Activated naive CD4-positive, alpha-beta T cell (primary cell): ENCODE data around the gene GIMAP8.

Experiments used
- DNase-seq, 4 experiments: peaks; one replicate each; lab custom pipeline; 2025; lab: John Stamatoyannopoulos, UW

Gene GIMAP8

DNA sequence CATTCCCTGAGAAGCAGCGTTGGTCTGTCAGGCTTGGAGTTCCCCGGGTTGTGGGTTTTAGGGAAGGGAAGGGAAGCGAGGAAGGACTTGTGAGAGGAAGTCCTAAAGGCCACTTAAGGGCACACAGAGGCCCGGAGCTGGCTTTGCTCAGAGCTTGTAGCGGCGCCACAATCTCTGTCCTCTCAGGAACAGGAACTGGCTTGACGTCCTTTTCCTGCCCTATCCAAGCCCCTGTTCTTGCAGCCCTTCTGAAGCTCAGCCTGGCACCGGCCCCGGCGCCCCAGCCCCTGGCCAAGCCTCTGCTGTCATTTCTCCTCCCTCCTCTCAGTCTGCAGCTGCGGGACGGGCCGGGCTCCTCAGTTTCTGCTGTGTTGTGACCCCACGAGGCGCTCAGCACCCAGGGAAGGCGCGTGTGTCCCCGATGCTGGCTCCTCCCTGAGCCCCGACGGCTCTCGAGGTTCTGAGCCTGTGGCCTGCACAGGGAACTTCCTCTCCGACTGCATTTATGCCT is at the start of gene GIMAP8:
Gene GIMAP8 (plus strand): TSS at position 140 of the 511 bp plus-strand sequence. CDS start 16,069 bp downstream, outside the sequence.
- peak in 3 of 4 experiments; percentile 31 to 68 (median 62) for DNase-seq

DNA sequence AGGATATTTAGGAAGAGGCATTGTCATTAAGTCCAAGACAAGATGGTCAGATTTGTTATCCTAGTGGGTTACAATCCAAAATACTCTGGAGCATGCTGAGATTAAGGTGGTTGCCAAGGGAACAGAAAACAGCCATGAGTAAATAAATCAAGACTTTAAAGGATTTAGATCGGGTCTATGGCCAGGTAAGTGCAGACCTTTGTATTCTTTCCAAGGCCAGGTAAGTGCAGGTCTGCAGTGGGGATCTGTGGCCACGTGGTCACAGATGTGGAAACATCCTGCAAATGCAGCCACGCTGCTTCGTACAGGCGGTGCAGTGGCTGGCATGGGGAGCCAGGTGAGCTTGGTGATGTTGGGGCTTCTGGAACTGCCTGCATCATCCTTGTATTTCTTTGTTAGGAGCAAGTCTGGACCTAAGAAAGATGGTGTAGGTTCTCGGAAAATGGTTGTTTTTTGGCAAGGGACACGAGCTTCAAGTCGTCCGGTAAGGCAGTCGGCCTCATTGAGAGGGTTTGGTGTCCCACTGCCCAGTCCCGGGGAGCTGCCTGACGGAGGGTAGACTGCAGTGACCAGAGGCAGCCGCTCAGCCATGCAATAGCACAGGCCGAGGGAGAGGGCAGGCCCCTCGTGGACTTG is 49.5 kb upstream of the GIMAP8 start:
- no peak for DNase-seq

DNA sequence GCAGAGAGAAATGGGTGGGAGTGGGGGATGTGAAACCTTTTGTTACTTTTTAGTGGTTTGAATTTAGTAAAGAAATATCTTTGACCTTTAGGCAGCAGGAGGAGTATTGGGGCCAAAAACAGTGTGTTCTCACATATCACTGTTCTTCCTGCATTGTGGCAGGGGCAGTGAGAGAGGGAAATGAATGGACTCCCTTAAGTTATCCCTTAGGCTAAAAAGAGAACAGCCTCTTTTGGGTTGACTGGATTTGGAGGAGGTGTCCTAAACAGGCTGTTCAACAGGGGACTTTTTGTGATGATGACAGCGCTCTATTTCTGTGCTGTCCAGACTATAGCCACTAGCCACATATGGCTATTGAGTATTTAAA is 49.0 kb upstream of the GIMAP8 start:
- no peak for DNase-seq

DNA sequence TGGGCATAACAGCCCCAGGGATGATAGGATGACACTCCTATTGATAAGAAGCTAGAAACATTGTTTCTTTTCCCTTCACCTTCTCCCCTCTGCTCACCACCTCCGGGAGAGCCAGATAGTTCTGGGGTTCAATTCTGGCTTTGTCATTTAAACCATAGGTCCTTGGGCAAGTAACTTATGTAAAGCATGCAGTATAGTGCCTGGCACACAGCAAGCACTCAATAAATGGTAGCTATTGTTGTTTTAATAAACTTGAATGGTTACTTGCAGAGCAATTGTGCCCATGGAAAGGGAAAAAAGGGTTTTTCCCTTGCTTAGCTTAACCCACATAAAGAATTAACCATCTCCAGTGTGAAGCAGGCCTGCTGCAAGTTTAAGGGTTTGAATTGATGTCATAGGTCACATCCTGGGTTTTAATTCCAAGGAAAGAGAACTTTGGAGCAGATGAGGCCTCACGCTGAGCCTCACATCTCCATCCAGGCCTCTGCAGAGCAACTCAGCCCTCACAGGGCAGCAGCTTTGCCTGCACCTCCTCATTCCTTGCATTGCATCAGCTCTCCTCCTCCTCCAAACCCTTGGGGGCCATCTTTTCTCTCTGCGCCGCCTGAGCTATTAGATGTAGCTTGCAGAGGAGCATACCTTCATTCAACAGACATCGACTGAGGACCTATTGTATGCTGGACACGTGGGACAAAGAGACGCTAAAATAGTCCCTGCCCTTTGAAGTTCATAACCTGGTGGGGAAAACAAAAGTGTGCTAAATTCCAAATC is 48.4 kb upstream of the GIMAP8 start:
- DNase-seq = no peak

DNA sequence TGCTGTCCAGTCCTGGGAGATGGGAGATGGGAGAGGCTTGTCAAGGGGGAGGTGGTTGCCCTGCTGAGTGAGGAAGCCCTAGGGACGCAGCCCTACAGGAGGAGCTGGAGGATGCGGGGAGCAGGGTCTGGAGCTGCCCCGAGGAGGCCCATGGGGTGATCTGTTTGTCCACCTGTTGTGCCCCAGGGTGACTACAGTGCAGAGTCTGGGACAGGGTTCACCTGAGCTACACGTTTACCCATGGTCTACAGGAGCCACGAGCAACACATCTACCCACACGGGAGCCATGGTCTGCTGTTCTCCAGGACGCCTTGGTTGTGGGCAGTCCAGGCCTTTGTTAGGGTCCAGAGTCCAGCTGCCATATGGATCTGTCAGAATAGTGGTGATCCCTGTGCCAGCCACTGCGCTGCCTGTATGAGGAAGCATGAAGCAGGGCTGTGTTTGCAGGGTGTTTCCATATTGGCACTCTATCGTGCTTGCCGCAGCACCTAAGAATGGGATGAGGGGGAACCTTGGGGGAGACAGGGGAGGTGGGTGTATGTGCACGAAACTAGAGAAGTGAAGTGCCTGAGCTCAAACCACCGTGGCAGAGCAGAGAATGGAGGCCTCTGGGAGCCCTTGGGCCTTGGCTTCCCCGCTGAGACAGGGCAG is 47.6 kb upstream of the GIMAP8 start:
- DNase-seq = no peak

DNA sequence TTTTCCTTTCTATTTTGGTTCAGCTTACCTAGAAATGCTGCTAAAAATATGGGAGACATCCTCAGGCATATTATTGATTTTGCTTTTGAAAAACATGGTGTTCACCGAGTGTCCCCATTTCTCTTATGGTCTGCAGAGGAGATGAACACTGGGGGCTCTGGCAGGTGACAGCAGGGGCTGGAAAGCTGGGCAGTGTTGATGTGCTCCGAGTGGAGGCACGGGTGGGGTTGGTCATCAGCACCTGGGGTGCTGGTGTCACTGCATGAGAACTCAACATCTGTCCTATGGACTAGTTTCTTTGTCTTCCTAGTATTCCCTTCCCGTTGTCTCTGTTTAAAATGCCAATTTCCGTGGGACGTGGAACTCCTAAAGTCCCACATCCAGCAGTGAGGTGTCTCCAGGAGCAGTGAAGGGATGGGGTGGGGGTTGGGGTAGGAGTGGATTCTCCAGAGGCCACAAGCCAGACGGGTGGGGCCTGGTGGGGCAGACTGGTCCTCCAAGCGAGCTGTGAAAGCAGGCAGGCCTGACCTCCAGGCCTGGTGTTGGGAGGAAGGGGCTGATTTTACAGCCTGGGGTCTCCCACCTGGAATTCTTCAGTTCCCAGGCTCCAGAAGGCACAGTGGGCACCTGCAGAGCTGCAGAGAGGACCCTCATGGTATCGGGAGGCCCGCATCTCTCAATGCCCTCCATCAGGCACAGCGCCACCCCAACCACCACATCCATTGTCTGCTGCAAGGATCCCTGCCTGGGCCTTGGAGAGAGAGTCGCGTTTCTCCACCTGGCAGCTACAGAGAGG is 46.9 kb upstream of the GIMAP8 start:
- no peak for DNase-seq

DNA sequence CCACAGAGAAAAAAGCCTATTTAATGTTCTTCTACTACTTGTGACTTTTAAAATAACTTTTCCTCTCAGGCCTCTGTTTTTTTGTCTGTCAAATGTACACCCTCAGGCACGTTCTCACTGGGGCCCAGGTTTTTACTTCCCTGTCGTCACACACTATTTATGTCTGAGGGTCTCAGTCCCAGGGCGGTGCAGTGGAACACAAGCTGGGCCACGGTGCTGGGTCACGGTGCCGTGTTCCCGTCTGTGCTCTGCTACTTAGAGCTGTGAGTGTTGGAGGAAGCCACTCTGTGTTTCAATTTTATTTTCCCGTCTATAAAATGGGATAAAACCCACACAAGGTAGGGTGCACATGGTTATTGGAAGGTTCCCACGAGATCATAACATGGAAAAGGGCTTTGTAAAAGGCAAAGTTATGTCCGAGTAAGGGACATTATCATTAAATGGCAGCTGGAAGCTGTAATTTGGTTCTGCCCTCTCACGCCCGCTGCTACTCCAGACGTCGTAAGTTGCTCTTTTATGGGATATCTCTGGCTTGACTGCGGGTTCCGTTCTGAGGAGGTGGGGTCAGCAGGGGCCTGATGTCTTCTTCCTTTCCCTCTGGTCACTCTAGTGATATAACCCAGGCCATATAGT is 46.1 kb upstream of the GIMAP8 start:
- no peak for DNase-seq

DNA sequence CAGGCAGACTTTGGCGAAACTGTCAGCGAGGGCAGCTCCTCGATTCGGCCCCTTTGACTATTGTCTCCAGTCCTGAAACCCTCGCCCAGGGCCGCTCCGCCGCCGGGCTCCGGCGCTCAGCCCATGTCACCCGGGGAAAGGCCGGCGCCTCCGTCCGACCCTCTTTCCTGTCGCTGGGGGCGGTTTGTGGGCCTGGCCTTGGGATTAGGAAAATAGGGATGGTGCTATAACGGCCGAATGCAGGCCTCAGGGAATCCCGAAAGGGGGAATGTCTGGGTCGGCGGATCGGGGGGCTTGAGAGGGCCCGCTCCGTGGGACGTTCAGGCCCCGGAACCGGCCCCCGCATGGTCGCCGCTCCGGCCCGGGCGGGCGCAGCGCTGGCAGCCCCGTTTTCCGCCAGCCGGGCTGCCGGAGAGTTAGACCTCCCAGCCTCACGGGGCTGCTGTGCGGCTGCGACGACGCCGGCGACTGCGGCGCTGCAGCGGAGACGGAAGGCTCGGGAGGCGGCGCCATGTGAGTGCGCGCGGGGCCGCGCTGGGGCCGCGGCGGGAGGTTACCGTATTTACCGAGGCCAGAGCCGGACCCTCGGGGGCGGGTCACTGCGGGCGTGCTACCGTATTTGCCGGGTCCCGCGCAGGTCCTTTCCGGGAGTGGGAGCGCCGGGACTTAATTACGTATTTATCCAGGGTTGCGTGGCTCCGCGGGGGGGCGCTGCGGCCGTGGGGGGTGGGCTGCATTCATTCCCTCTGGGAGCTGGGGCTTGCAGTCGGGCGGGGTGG is 45.4 kb upstream of the GIMAP8 start:
- DNase-seq = peak; percentile 29 to 72 (median 44)

DNA sequence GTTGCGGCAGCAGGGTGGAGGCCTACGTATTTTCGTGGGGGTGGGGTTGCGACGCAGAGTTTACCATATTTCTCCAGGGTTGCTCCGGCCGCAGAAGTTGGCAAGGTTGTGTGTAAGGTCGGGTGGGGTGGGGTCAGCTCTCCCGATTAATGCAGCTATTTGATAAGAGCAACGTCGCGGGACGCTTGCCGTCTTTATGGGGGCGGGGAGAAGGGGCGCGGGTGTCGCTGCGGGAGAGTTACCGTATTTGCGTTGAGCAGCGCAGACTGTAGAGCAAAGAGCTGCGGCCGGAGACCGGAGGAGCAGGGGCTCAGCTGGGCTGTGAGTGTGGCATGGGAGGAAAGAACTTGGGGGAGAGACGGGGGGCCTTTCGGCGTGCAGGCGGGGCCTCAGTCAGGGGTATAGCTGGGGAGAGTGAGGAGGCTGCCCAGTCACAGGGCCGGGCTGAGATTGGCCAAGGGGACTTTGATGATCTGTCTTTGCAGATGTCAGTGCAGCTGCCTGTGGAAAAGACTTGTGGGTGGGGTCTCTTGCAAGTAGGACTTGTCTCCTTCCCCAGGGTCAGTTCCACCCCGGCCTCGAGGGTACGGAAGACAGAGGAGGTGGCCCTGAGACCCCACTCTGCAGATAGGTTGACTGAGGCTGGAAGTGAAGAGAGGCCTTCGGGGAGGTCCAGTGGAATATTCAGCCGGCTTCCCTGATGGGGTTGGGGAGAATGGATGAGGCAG is 44.7 kb upstream of the GIMAP8 start:
- peak in 1 of 4 experiments; percentile 49 for DNase-seq

DNA sequence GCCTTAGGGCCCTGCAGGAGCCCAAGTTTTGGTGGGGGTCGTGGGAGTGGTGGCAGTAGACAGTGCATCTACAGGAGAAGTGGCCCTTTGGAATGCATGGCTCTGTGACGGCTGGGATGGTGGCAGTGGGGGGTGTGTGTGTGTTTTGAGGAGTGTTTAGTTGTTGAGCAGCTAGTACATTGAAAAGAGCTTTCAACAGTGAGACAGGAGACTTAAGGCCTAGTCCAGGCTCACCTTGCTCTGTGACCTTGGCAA is 44.2 kb upstream of the GIMAP8 start:
- no peak for DNase-seq

DNA sequence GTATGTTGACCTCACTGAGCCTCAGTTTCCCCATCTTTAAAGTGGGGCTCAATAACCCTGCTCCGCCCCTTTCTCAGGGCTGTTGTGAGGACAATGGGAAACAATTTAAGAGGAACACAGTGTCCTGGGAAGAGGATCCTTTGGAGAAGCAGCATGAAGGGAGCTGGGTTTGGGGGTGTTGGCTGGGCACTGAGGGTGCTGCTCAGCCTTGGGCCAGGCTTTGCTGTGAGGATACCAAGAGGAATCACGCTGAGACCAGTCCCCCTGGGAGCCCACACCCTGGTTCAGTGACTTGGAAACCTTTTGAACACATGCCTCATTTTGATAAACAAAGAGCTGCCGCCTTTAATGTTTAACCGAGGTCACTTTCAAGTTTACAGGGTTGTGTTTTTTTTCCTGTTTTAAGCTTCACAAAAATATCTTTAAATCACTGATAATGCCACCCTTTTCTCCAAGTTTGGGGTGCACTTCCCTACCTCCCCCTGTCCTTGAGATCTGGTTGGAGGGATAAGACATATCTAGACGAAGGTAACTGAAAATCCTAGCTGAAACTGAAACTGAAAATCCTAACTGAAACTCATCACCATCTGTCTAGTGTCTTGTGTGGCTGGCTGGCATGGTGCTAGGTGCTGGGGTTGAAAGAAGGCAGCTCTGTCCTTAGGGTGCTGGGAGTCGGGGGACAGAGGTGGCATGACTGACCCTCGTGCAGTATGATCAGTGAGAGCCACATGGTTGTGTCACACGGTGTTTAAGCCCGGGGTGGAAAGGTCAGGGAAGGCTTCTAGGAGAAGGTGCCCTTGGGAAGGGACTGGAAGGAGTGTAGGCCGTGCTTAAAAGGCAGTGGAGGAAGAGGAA is 43.6 kb upstream of the GIMAP8 start:
- no peak for DNase-seq

DNA sequence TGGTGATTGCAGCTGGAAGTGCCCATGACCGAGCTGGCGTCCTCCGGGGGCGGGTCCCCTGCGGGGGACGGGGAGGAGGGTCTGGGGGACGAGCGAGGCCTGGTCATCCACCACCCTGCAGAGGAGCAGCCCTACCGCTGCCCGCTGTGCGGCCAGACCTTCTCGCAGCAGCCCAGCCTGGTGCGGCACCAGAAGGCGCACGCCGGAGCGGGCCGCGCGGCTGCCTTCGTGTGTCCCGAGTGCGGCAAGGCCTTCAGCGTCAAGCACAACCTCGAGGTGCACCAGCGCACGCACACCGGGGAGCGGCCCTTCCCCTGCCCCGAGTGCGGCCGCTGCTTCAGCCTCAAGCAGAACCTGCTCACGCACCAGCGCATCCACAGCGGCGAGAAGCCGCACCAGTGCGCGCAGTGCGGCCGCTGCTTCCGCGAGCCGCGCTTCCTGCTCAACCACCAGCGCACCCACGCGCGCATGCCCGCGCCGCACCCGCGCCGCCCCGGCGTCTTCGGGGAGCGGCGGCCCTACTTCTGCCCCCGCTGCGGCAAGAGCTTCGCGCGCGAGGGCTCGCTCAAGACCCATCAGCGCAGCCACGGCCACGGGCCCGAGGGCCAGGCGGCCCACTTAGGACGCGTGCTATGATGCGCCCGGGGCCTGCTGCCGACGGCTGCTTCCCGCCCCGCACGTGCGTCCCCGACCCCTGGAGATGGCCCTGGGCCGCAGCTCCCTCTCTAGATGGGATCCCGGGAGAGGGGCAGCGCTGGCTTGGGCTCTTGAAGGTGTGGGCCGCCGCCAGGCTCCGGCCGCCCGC is 42.6 kb upstream of the GIMAP8 start:
- DNase-seq = no peak

DNA sequence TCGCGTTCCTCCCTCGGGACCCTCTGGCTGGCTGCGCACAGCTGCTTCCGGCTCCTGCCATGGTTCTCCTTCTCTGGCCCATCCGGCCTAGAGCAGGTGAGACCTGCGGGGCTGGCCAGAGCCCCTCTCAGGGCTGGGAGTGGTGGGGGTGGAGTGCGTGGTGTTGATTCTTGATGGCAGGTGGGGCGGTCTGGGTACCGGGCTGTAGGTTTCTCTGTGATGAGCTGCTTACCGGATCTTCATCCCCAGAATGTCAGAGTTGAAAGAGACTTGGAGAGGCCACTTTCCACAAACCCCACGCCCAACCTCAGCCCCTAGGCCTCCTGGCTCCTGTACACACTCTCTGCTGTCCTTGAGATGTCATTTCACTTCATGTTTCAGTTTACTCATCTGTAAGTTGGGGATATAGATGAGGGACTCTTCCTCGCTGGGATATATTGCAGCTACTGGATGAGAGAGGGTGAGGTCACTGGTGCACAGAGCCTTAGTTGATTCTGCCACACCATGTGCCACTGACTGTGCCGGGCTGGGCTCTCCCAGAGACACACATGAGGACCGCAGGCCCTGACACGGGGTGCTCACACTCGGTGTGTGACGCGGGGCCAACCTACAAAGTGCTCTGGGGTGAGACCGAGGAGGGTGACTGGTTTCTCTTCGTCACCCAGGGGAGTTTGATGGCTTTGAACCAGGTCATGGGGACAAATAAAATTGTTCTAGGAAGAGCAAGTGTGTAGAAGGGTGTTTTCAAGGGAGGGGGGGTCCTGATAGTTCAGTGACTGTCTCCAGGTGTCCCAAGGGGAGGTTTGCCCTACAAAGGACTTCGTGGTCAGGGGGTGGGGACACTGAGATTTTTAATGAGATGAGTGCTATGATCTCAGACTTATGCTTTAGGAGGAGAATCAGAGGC is 41.8 kb upstream of the GIMAP8 start:
- DNase-seq = no peak

DNA sequence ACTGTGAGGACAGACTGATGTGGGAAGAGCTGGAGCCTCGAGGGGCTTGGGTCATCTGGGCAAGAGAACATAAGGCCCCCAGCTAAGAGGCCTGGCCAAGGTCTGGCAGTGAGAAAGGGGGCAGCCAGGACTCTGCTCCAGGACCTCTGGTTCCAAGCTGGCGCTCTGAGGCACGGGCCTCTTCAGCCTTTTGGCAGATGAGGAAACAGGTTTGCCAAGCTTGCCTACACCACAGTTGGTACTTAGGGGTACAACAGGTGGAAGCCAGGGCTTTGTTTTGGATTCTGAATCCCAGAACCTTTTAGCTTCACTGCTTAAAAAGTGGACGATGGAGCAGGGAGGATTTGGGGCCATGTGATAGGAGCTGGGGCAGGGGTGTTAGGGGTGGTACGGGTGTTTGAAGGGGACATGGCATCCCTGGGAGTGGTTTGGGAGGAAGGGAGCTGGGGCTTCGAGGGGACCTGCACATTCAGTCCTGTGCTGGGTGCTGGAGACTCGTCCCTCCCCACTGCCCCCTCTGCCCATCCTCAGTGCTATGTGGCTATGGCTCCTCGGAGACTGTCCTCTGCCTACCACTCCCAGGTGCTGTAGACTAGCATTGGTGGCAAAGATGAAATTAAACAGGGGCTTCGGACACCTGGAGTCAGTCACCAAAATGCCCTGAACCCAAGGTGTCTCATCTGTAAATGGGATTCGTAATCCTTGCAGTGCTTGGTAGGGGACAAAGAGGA is 41.0 kb upstream of the GIMAP8 start:
- DNase-seq = no peak

DNA sequence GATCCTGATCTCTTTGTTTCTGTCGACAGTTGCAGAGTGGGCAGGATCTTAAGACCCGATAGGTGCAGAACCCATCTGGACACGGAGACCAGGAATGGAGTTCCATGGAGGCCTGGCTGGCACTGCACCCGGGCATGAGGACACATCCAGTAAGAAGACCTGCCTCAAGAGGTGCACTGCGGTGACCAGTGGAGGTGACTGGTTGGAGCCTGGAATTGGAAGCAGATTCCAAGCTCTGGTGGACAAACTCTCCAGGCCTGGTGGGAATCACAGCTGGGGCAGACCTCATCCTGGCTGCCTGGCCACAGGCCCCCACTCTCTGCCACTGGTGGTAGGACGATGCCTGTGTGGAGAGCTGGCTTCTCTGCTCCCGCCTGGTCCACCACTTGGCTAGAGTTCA is 40.3 kb upstream of the GIMAP8 start:
- DNase-seq = no peak

DNA sequence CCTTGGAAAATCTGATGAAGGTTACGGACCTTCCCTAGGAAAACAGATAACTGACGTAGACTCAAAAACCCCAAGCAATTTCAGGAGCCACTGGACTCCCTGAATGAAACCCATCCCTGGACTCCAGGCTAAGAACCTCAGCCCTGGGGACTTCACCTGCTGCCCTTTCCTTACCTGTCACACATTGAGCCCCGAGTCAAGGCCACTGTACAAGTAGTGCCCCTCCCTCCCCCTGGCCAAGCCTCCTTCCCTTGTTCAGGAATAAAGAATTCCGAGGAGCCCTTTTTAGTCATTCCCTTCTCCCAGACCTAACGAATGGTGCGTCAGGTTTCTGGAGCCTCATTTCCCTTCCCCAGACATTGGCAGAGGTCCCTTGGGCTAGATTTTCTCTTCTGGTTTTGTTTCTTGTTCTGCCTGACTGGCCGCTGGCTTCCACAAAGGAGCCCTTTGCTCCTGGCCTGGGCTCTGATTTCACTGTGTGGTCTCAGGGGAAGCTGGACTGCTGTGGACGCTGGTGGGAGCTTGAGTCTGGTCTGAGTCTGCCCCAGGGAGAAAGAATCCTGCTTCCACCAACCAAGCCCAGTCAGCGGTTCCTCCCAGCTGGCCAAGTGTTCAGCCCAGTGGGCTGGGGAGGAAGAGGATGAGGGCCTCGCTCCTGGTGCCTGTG is 39.6 kb upstream of the GIMAP8 start:
- no peak for DNase-seq
